Epidermal melanocyte (primary cell): ENCODE measurements around the gene MYO1D.
A peak's percentile ranks its signal among the peaks of the same experiment; 100 is the strongest.
"Not testable (repeated sequence)": the region's sequence is repeated elsewhere in the genome, so short reads cannot be mapped to it uniquely, and the experiment has no call there.

Experiments
- DNase-seq: peaks from one replicate; pipeline ENCODE4 v3.0.0; 2011; ENCODE audit warnings: low spot score; ENCODE audit not compliant: insufficient read length

Gene MYO1D

GRCh38 chr17:32542186-32542585, 334.7 kb downstream of the MYO1D start:
- DNase-seq = no peak

DNA sequence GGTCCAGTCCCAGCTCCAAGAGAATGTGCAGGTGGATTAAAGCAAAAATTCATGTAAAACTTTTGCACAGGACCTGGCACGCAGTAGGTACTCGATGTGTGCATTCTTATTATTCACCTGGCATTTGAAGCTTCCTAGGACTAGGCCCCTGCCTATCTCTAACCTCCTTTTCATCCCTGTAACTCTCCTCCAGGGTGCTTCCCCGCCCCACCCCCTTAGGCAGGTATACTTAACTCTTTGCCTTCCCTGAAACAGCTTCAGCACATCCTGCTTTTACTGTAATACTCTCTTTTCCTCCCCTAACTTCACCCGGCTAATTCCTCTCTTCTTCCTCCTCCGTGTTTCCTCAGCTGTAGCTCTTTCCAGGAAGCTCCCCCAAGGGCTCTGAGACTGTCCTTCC, 335.3 kb downstream of the MYO1D start:
- DNase-seq = no peak

GRCh38 chr17:32536736-32537643, 339.9 kb downstream of the MYO1D start:
- DNase-seq = peak; percentile 67

GRCh38 chr17:32533296-32533695, 343.6 kb downstream of the MYO1D start:
- no peak for DNase-seq

DNA sequence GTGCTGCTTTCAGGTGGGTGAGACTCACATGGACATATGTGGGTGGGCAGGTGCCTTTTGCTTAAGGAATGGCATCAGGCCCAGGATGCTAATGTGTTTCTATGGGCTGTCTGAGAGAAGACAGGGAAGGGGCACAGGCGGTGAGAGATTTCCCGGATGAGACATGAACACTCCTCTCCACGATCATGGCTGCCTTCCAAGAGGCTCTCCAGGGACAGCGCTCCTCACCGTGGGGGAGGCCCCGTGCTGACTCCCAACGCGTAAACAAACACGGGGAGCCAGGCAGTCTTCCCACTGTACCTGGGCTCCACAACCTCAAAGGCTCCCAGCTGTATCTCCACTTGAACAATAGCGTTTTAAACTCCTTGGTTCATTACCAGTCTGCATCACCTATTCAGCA, 347.3 kb downstream of the MYO1D start:
- DNase-seq = no peak

GRCh38 chr17:32528825-32529224, 348.1 kb downstream of the MYO1D start:
- no peak for DNase-seq

- DNase-seq = no peak
These were observed 349.8 kb downstream of the MYO1D start for GRCh38 chr17:32527146-32527545.

- peak; percentile 71 for DNase-seq
These were observed 351.8 kb downstream of the MYO1D start for GRCh38 chr17:32525122-32525521.

DNA sequence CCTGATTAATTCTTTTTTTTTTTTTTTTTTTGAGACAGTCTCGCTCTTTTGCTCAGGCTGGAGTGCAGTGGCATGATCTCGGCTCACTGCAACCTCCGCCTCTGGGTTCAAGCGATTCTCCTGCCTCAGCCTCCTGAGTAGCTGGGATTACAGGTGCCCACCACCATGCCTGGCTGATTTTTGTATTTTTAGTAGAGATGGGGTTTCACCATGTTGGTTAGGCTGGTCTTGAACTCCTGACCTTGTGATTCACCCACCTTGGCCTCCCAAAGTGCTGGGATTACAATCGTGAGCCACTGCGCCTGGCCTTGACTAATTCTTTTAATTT, 352.4 kb downstream of the MYO1D start:
- not testable (repeated sequence) for DNase-seq

DNA sequence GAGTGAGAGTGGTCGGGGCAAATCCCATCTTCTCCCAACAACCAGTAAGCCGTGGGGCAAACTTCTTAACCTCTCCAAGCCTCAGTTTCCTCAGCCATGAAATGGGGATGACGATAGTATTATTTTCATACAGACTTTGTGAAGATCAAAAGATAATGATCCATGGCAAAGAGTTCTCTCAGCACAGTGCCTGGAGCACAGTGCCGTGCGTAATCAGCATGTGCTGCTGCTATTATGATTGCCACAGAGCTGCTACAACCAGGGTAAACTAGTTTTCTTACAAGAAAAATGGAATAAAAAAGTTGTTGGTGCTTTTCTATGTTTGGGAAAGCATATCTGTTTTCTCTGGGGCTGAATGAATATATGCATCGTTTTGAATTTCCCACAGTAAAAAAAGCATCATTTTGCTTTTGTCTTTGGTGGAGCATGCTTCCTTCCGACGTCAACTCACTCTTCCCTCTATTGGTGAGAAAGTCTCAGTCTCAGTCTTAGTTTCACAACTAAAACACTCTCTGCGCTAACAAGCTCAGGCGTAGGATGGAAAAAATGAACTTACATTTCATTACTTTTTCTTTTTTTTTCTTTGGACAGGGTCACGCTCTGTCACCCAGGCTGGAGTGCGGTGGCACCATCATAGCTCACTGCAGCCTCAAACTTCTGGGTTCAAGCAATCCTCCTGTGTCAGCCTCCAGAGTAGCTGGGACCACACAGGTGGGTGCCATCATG, 352.9 kb downstream of the MYO1D start:
- DNase-seq = no peak

DNA sequence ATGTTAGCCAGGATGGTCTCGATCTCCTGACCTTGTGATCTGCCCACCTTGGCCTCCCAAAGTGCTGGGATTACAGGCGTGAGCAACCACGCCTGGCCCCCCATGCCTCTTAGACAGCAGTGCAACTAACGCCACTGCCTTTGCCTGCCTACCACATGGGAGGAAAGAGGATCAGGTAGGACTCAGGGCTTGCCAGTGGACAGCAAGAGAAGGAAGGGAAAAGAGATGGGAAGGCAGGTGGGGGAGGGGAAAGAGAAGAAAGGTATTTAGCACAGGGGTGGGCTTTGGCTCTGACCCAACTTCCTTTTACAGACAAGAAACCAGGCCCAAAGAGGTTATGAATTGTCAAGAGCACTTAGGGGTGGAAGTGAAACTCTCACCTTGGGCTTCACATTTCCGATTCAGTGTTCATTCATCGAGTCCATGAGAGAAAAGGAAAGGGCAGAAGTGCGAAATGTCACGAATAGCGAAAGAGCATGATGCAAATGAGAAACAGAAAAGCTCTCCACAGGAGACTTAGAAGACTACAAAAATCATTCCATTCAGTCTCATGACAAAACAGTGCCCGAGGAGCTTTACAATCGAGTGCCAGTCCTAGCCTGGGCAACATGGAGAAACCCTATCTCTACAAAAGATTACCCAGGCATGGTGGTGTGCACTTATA, 353.8 kb downstream of the MYO1D start:
- peak; percentile 44 for DNase-seq

GRCh38 chr17:32520737-32521404, 356.1 kb downstream of the MYO1D start:
- no peak for DNase-seq

- no peak for DNase-seq
These were observed 356.7 kb downstream of the MYO1D start for GRCh38 chr17:32520104-32520701.

- DNase-seq = peak; percentile 32
These were observed 357.5 kb downstream of the MYO1D start for GRCh38 chr17:32519228-32520103.

DNA sequence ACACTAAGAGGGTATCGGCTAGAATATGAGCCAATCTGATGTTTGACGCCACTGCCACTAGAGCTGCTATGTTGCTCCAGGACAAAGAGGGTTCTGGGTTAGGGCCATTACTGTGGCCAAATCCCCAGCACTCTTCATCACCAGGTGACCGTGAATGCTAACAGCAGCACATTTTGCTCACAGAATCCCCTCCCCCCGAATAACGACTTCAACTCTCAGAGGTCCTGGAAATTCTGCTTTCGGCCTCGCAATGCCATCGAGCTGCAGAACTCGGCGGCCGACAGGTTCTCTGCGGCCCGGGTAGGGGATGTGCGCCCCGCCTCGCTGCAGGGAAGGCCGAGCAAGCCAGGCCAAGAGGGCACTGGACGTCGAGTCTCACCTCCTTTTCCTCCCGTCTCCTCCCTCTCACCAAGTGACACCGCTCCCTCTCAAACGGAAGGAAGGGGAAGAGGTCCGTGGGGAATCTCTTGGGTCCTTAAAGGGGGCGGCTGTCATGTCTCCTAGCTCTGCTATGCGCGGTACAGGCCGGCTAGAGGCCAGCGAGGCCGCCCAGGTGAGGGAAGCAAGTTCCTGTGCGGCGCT, 358.2 kb downstream of the MYO1D start:
- DNase-seq = no peak

- DNase-seq = no peak
These were observed 358.9 kb downstream of the MYO1D start for GRCh38 chr17:32517982-32518381.

DNA sequence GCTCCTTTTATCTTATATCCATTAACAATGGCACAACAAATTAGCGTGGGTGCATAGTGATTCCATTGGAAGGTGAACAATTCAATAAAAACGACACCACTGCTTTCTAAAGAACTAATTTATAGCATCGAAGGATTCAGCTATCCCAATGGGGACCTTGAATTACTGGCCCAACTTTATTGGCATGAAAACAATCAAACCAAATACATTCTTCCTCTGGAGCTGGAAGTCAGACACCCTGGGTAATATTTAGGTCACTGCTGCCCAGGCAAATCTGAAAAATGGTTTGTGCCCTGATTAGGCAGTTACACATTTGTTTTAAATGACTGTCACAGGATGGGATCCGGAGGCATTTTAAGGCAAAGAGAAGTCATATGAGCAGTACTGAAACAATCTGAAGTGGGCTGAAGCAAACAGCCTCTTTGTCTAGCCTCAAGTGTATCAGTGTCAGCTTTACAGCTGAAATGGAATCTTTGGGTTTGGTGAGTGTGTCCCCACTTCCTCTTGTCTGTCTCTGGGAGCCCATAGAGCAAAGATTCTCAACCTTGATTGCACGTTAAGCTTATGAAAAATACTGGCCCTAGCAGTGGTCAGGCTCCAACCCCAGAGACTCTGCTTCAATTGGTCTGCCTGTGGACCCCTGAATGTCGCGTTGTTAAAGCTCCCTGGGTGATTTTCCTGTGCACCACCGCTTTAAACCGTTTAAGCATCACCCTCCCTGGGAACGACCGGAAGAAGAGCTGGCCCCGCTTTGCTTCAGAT, 359.8 kb downstream of the MYO1D start:
- DNase-seq = no peak

DNA sequence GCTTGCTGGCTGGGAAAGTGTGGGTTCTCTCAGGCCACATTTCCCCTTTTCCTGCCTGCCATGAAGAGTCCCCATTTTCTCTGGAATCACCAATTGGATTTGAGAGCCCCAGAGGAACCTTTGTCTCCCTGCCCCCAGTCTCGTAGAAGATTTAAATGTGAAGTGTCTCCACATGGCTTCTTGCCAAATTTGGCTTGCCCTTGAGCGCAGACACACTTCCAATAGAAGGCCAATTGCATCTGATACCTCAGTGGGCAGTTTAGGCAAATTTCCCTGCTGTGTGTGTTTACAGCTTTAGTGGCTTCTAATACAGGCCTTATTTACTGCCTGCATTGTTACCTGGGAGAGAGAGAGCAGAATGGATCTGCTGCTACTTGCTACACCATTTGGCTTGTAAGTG, 360.5 kb downstream of the MYO1D start:
- DNase-seq = no peak
